ENCODE data around the gene PLXNC1. TPM values are rescaled to one million over a fixed set of nuclear protein-coding genes. Genes with fewer than 3 reads are reported as not detected.

The PLXNC1 gene
- total and polyA plus RNA-seq, 4 donors = 0.71 to 12.0 (median 3.3) TPM

GRCh38 chr12:94165670-94166364, 17.4 kb downstream of the PLXNC1 start:
- Histone ChIP-seq H3K4me1 (ENCODE audit: control insufficient read depth in 4 of 4, insufficient read depth in 4 of 4, low read length in 3 of 4) (no peaks in the 10 kb centered on the region), H3K4me3 (ENCODE audit: low read depth in 1 of 3, low read length in 3 of 3) (no peak overlapping the region), H3K9ac (ENCODE audit: low read depth in 1 of 2, low read length in 2 of 2) (no peak overlapping the region), H3K9me3 (ENCODE audit: control insufficient read depth in 4 of 4, low read length in 3 of 4) (no peaks in the 10 kb centered on the region), H3K27me3 (ENCODE audit: control insufficient read depth in 4 of 4, insufficient read depth in 4 of 4, low read length in 3 of 4) (no peaks in the 10 kb centered on the region), H3K36me3 (ENCODE audit: control insufficient read depth in 4 of 4, insufficient read depth in 3 of 4, low read depth in 1 of 4, low read length in 3 of 4) (no peaks in the 10 kb centered on the region), H3K27ac (ENCODE audit: low read depth in 1 of 2, low read length in 2 of 2) (no peak overlapping the region)
- WGBS = 84% methylated on average over 6 of the region's 6 CpGs
- no peak for DNase-seq (ENCODE audit: low spot score)
- no peak for TF ChIP-seq RAD21 (IDR thresholded peaks at IDR 0.05)
- no peak for TF ChIP-seq FOXA2 (IDR thresholded peaks at IDR 0.05)
- no peak for TF ChIP-seq FOXA1 (IDR thresholded peaks at IDR 0.05)
- no peak for TF ChIP-seq CTCF (IDR thresholded peaks at IDR 0.05; ENCODE audit: low read depth, low read length, missing input control)
- no peak for TF ChIP-seq ATF3 (IDR thresholded peaks at IDR 0.05)
- TF ChIP-seq EGR1 (IDR thresholded peaks at IDR 0.05; ENCODE audit: low read depth in 2 of 2) = no peak
- TF ChIP-seq GABPA (IDR thresholded peaks at IDR 0.05 in 1 of 2, conservative IDR thresholded peaks at IDR 0.05 in 1 of 2) = no peak
- TF ChIP-seq TAF1 (conservative IDR thresholded peaks at IDR 0.05) = no peak
- TF ChIP-seq MAX (IDR thresholded peaks at IDR 0.05) = no peak
- no peak for TF ChIP-seq RXRA (IDR thresholded peaks at IDR 0.05)
- TF ChIP-seq YY1 (IDR thresholded peaks at IDR 0.05) = no peak
- no peak for TF ChIP-seq SP1 (IDR thresholded peaks at IDR 0.05)
- TF ChIP-seq NR2F2 (IDR thresholded peaks at IDR 0.05) = no peak
- no peak for TF ChIP-seq HNF4G (IDR thresholded peaks at IDR 0.05)
- TF ChIP-seq HNF4A (conservative IDR thresholded peaks at IDR 0.05) = no peak
- TF ChIP-seq JUND (IDR thresholded peaks at IDR 0.05) = no peak

- Histone ChIP-seq H3K4me3 (ENCODE audit: low read depth in 1 of 3, low read length in 3 of 3) (no peak overlapping the region), H3K36me3 (ENCODE audit: control insufficient read depth in 4 of 4, insufficient read depth in 3 of 4, low read depth in 1 of 4, low read length in 3 of 4) (no peaks in the 10 kb centered on the region), H3K4me1 (ENCODE audit: control insufficient read depth in 4 of 4, insufficient read depth in 4 of 4, low read length in 3 of 4) (no peaks in the 10 kb centered on the region), H3K9me3 (ENCODE audit: control insufficient read depth in 4 of 4, low read length in 3 of 4) (no peaks in the 10 kb centered on the region), H3K27ac (ENCODE audit: low read depth in 1 of 2, low read length in 2 of 2) (no peak overlapping the region), H3K9ac (ENCODE audit: low read depth in 1 of 2, low read length in 2 of 2) (no peak overlapping the region), H3K27me3 (ENCODE audit: control insufficient read depth in 4 of 4, insufficient read depth in 4 of 4, low read length in 3 of 4) (no peaks in the 10 kb centered on the region)
- no peak for DNase-seq (ENCODE audit: low spot score)
- WGBS = 80% methylated on average over 8 of the region's 8 CpGs
- TF ChIP-seq EGR1 (IDR thresholded peaks at IDR 0.05; ENCODE audit: low read depth in 2 of 2) (no peak), FOXA1 (IDR thresholded peaks at IDR 0.05) (no peak), TAF1 (conservative IDR thresholded peaks at IDR 0.05) (no peak), SP1 (IDR thresholded peaks at IDR 0.05) (no peak), JUND (IDR thresholded peaks at IDR 0.05) (no peak), FOXA2 (IDR thresholded peaks at IDR 0.05) (no peak), RAD21 (IDR thresholded peaks at IDR 0.05) (no peak), ZBTB33 (IDR thresholded peaks at IDR 0.05) (no peak), RXRA (IDR thresholded peaks at IDR 0.05) (no peak), GABPA (IDR thresholded peaks at IDR 0.05 in 1 of 2, conservative IDR thresholded peaks at IDR 0.05 in 1 of 2) (no peak), ATF3 (IDR thresholded peaks at IDR 0.05) (no peak), MAX (IDR thresholded peaks at IDR 0.05) (no peak), YY1 (IDR thresholded peaks at IDR 0.05) (no peak), CTCF (IDR thresholded peaks at IDR 0.05; ENCODE audit: low read depth, low read length, missing input control) (no peak), REST (IDR thresholded peaks at IDR 0.05) (no peak), HNF4G (IDR thresholded peaks at IDR 0.05) (no peak), HNF4A (conservative IDR thresholded peaks at IDR 0.05) (no peak)
Observed at GRCh38 chr12:94167071-94167755, 18.8 kb downstream of the PLXNC1 start.
